Cerebellar nuclear complex (tissue), 1 donor: ENCODE measurements around the gene RPS24.

Experiments
- DNase-seq, 2 experiments: peaks; one replicate each; lab custom pipeline; 2025; lab: John Stamatoyannopoulos, UW

RPS24 gene

GRCh38 chr10:78028438-78029268, 5.0 kb upstream of the RPS24 start:
- no peak for DNase-seq

DNA sequence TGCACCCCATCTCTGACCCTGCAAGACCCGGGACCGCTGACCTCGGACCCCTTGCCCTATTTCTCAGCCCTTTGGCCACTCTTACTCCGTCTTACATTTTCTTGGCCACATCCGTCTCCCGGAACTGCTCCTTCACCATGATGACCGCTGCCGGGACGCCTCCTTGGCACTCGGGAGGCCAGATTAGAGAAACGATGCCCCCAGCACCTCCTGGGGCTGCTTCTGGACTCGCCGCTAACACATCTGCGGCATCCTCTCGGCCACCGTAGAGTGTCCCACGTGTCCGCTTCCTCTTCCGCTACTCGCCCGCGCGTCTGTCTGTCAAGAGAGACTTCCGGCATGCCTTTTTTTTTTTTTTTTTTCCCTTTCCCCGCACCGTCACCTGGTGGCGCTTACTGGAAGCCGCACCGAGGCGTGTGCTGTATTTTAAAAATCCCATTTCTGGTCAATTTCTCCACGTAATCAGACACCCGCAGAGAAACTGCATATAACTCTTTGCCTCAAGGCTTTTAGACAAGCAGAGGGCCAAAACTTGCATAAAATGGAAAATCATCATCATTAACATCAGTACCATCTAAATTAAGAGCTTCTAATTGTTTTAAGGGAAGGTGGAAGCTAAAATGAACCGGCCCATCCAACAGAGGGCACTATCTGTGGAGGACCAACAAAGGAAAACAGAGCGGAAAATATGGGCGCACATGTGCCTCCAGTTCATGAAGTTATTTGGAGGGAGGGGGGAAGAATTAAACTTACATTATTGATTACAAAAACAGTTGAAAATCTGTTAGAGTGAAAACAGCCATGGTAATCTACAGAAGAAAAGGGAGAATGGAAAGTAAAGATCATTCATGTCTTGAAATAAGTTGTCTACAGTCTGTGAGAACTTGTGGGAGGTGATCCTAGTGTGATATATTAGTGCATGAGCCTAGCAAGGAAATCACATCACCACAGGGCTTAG, 4.1 kb upstream of the RPS24 start, which contains the start of gene POLR3A:
Gene POLR3A (minus strand): TSS at position 247 of the 958 bp plus-strand sequence. CDS start 108 bp downstream, at position 139.
- DNase-seq: peak in 1 of 2 experiments; percentile 72

- DNase-seq: no peak
Measured at GRCh38 chr10:78033387-78033636, 351 bp upstream of the RPS24 start.

DNA sequence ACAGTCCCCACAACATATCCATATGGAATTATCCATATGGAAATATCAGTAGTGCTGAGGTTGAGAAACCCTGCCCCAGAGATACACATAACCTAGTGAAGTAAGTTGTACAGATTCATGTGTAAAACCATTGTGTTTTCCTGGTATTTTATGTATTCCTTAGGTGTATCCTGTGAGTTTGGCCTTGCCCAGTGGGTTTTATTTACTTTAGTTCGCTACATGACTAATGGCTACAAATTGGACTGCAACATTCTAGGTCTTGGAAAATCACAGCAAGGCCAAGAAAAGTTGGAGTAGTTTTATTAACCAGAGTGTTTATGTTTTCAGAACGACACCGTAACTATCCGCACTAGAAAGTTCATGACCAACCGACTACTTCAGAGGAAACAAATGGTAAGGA, 1.4 kb downstream of the RPS24 start:
- no peak for DNase-seq

GRCh38 chr10:78035437-78035836, 1.8 kb downstream of the RPS24 start:
- no peak for DNase-seq

DNA sequence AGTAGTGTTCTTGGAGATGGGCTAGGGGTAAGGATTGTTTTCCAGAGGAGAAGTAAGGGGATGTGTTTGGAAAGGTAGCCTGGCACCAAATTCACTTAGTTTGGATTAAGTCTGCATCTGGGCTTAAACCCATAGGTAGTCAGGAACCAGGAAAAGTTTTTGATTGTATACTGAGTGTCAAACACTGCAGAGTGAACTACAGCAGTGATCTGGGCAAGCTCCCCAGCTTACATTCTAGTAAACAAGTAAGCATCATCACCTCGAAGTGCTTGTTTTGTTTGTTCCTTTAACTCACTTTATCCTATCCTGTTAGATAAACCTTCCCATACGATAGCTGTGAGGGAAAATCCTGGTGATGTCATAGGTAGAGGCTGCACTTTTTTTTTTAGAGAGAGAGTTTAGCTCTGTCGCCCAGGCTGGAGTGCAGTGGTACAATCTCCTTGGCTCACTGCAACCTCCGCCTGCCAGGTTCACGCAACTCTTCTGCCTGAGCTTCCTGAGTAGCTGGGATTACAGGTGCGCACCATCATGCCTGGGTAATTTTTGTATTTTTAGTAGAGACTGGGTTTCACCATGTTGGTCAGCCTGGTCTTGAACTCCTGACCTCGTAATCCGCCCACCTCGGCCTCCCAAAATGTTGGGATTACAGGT, 2.4 kb downstream of the RPS24 start:
- DNase-seq: no peak

DNA sequence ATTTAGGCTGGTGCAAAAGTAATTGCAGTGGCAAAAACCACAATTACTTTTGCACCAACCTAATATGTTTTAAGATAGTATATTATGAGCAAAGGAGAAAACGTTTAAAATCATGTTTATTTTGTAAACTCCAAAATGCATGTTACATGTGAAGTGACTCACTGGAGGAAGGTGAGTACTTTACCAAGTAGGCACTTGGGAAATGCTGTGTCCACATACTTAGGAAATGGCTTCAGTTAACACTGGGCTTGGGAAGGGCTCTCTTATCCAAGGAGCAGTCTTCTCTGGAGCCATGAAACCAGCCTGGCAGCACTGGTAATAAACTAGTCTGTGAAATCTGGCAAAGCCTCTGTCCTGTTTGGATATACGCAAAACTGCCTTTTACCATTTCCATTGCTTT, 4.4 kb downstream of the RPS24 start:
- DNase-seq: no peak

- DNase-seq: no peak
Measured at GRCh38 chr10:78038791-78039547, 5.3 kb downstream of the RPS24 start.

DNA sequence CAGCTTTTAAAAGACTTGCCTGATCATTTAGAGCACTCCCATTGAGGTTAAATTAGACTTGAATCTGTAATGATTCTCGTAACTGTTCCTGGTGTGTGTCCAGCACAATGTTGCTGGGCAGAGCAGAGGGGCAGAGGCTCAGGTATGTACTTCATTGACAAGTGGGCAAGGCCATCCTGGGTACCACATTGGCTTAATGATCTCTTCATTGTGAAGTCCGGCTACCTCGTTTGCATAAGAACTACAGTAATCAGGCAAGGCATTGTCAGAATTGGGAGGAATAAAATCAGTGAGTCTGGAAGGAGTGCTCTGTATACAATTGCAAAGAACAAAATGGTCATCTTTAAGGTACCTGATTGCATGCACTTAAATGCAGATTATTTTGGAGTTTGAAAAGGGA, 6.1 kb downstream of the RPS24 start:
- DNase-seq: no peak

DNA sequence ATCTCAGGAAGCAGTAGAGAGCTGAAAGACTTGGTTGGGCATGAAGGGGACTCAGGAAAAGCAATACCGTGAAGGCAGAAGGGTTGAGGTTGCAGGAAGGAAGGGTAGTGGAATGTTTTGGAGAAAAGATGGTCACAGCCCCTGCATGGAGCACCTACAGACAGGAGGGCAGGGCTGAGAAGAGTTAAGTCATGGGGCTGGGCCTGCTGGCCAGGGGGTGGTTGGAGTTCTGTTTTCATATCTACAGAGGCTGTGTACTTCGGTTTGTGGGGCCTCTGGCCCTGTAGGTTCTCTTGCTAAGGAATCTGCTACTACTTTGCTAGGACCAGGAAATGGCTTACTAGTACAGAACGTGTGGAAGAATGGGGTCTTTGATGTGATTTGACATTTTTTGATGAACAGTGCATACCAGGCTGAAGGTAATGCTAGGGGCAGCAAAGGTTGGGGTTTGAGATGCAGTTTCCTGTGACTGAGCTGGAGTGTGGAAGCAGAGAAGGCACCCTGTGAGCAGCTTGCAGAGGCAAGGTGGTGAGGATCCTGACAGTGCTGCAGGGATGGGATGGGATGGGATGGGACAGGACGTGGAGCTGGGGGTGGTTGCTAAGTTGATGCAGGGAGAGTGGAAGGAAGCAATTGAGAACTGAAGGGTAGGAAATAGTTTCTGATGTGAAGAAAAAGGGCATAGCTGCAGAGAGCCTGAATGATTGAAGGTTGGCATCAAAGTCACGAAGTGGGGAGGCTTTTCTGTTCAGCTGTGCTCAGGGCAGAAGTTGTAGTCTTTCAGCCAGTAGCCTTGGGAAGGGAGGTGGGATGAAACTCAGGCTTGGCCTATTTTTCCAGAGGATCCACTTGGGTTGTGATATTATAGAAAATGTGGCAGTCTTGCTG, 7.8 kb downstream of the RPS24 start:
- DNase-seq: no peak

DNA sequence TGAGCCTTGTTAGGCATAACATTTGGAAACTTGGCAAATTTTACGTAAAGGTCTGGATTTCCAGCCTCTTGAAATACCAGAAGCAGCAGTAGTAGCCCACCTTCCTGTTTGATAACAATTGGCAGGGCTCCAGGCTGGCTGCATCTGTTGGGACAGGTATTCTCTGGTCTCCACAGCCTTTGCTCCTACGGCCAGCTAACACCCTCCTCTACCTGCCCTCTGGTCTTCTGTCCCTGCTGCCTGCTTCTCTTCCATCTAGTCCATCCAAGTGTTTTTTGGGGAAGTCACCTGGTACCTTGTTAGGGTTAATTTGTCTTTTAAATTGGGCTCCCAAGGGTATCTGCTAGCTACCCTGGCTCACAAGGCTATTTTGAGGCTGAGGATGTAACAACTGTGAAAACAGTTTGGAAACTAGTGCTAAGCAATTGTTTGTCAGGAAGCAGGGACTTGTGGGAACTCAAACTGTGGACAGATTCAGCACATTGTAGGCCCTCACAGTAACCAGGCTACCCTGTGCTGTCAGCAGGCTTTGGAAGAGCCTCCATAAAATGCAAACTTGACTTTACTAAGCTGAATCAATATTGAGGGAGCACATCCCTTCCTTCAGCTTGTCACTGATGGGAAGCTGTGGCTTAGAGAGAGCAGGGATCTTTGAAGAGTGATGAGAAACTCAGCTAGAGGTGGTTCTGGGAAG, 8.5 kb downstream of the RPS24 start:
- DNase-seq: no peak

- DNase-seq: no peak
Measured at GRCh38 chr10:78042752-78043104, 9.1 kb downstream of the RPS24 start.

- DNase-seq: no peak
Measured at GRCh38 chr10:78044179-78044578, 10.5 kb downstream of the RPS24 start.

DNA sequence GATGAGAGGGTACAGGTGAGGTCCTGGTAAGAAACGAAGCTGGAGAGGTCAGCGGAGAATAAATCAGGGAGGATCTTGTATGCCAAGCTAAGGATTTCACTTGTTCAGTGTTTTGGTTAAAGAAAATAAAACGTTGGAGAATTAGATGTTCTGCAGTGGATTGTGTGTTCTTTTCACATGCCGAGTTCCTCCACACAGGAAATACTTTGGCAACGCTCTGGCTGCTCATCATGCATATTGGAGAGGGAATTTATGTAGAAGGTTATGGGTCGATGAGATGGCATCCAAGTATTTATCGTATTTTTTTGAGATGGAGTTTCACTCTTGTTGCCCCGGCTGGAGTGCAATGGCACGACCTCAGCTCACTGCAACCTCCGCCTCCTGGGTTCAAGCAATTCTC, 11.0 kb downstream of the RPS24 start:
- DNase-seq: no peak

DNA sequence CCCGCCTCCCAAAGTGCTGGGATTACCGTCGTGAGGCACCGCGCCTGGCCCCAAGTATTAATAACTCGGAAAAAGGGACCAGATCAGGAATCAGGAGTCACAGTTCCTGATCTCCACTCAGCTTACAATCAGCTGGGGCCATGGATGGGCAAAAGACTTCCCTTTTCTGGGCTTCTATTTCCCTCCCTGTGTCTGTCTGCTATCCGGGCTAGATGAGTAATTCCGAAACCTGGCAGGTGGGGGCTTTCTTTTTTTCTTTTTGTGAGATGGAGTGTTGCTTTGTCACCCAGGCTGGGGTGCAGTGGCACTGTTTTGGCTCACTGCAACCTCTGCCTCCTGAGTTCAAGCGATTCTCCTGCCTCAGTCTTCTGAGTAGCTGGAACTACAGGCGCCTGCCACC, 11.6 kb downstream of the RPS24 start:
- no peak for DNase-seq

- DNase-seq: no peak
Measured at GRCh38 chr10:78045856-78046255, 12.2 kb downstream of the RPS24 start.

DNA sequence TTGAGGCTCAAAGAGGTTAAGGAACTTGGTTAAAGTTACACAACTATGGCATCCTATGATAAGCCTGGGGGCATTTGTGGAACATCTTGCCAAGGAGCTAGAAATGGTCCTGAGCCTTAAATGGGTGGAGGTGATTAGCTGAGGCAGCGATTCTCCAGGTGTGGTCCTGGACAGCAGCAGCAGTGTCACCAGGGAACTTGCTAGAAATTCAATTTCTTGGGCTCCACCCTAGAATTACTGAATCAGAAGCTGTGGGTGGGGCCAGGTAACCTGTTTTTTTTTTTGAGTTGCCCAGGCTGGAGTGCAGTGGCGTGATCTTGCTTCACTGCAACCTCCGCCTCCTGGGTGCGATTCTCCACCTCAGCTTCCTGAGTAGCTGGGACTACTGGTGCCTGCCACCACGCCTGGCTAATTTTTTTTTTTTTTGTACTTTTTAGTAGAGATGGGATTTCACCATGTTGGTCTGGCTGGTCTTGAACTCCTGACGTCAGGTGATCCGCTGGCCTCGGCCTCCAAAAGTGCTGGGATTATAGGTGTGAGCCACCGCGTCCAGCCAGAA, 13.1 kb downstream of the RPS24 start:
- DNase-seq: no peak

DNA sequence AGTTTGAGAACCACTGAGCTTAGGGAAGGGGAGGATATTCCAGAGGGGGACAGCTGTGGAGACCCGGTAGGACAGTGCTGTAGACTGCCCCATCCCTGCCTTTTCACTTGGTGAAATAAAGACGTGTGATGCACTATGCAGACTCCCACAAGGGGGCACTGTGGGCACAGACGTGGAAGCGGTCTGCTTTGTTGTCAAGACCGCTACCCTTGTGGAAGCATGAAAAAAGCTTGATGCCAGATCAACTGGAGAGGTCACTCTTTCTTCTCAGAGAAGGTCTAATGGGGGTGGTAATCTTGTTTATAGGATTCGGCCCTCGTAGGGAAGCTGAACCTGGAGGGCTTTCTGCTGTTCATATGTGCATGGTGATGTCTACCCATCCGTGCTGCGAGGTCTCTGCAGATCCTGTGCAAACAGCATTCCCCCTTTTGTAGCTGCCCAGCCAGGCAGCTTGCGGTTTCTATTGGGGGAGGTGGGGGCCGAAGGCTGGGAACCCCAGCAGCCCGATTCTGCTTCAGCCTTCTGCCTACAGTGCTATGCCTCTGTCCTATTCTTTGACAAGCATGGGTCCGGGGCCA, 13.7 kb downstream of the RPS24 start:
- peak; percentile 57 to 64 for DNase-seq

- no peak for DNase-seq
Measured at GRCh38 chr10:78049851-78050250, 16.2 kb downstream of the RPS24 start.
